Sigmoid colon (tissue), 7 donors: ENCODE measurements around the gene CDH7. TPM values are rescaled to one million over a fixed set of nuclear protein-coding genes. Genes with fewer than 3 reads are reported as not detected.

ENCODE experiments used
- DNase-seq: peaks from one replicate; pipeline ENCODE4 v3.0.0-alpha.2; 2019
- H3K27ac ChIP-seq, 4 donors: fragments of 200-600 bp; sonication (generic); one replicate each; pipeline ENCODE4 v1.5.1; 2016 to 2019; ENCODE audit warnings: mild to moderate bottlenecking in 1 of 4
- H3K27me3 ChIP-seq, 3 donors: fragments of 200-600 bp; sonication (generic); one replicate each; pipeline ENCODE4 v1.5.1; 2019; ENCODE audit warnings: mild to moderate bottlenecking in 1 of 3
- H3K36me3 ChIP-seq, 4 donors: fragments of 200-600 bp; sonication (generic); one replicate each; pipeline ENCODE4 v1.5.1; 2016 to 2019
- H3K4me1 ChIP-seq, 4 donors: fragments of 200-600 bp; sonication (generic); one replicate each; pipeline ENCODE4 v1.5.1; 2017 to 2019
- H3K4me3 ChIP-seq, 4 donors: fragments of 200-600 bp; sonication (generic); one replicate each; pipeline ENCODE4 v1.5.1; 2017 to 2019; ENCODE audit warnings: mild to moderate bottlenecking in 2 of 4, moderate library complexity in 1 of 4
- H3K9me3 ChIP-seq, 4 donors: fragments of 200-600 bp in 3 of 4; sonication (generic) in 3 of 4; one replicate each; pipeline versions ENCODE4 v1.5.1 to v1.6.1; 2013 to 2019
- CTCF ChIP-seq, 4 experiments: fragments of 450-650 bp in 3 of 4; fragments of 200-600 bp in 1 of 4; IDR thresholded peaks; one replicate each; pipeline ENCODE4 v1.5.1; 2016 to 2019; ENCODE audit warnings: antibody characterized with exemption in 4 of 4, mild to moderate bottlenecking in 3 of 4, moderate library complexity in 2 of 4
- EP300 ChIP-seq, 4 donors: sonication (generic); formaldehyde crosslinking; IDR thresholded peaks; one replicate each; pipeline ENCODE4 v1.6.1; 2017; ENCODE audit warnings: antibody characterized with exemption in 4 of 4
- POLR2A ChIP-seq, 2 donors: fragments of 450-650 bp; IDR thresholded peaks; one replicate each; pipeline ENCODE4 v1.6.1; 2016; ENCODE audit warnings: antibody characterized with exemption in 2 of 2, mild to moderate bottlenecking in 2 of 2, moderate library complexity in 2 of 2
- POLR2AphosphoS5 ChIP-seq, 4 donors: sonication (generic); formaldehyde crosslinking; IDR thresholded peaks; one replicate each; pipeline ENCODE4 v1.6.1; 2017; ENCODE audit warnings: antibody characterized with exemption in 4 of 4
- WGBS, 2 donors: extraction: QIAGEN DNeasy Blood & Tissue Kit; methylation state at CpG; one replicate each; pipeline ENCODE4 v1.1.7; 2013; 5-methylcytosine and 5-hydroxymethylcytosine counted together
- intact Hi-C: fragments of 100-400 bp; cut with DNase I; formaldehyde crosslinking; loops from one replicate; pipeline ENCODE4 v1.15.1; 2023
- polyA plus RNA-seq, 3 donors: library from polyadenylated mRNA; stranded (reverse); fragments of 200-250 nt; gene quantifications; one replicate each; pipeline ENCODE4 v1.2.3, GENCODE V29; 2013
- total RNA-seq, 4 donors: library from RNA; depleted of rRNA; stranded (reverse); fragments of >200 nt; gene quantifications; one replicate each; pipeline ENCODE4 v1.1.0, GENCODE V29; 2016
- donor health status: healthy with polysubstance abuse.
- donor health status: Bipolar disorder and iron deficiency.
- donor health status: healthy.

CDH7 gene
- total and polyA plus RNA-seq, 7 donors = 0.01 TPM; not detected in 6

- no peak for DNase-seq
- WGBS, 2 donors = 96 to 98% methylated on average over 3 of the region's 3 CpGs
- Histone ChIP-seq H3K4me1 (no peaks in the 10 kb centered on the region), H3K27ac (no peak overlapping the region), H3K27me3 (no peaks in the 10 kb centered on the region), H3K4me3 (no peak overlapping the region), H3K9me3 (no peaks in the 10 kb centered on the region), H3K36me3 (no peaks in the 10 kb centered on the region)
- TF ChIP-seq CTCF (IDR thresholded peaks at IDR 0.05) (no peak), POLR2AphosphoS5 (IDR thresholded peaks at IDR 0.05) (no peak), POLR2A (IDR thresholded peaks at IDR 0.05) (no peak), EP300 (IDR thresholded peaks at IDR 0.05) (no peak)
- intact Hi-C loops = no loop called here
Observed at GRCh38 chr18:65852273-65852672, 101.5 kb downstream of the CDH7 start.

- intact Hi-C loops = no loop called here
- Histone ChIP-seq H3K9me3 (no peaks in the 10 kb centered on the region), H3K27me3 (no peaks in the 10 kb centered on the region), H3K4me1 (no peaks in the 10 kb centered on the region), H3K27ac (no peak overlapping the region), H3K4me3 (no peak overlapping the region), H3K36me3 (no peaks in the 10 kb centered on the region)
- 13 to 40% methylated on average over 3 of the region's 3 CpGs for WGBS, 2 donors
- TF ChIP-seq CTCF (IDR thresholded peaks at IDR 0.05) (no peak), EP300 (IDR thresholded peaks at IDR 0.05) (no peak), POLR2AphosphoS5 (IDR thresholded peaks at IDR 0.05) (no peak), POLR2A (IDR thresholded peaks at IDR 0.05) (no peak)
- no peak for DNase-seq
Observed at GRCh38 chr18:65859075-65859474, 108.3 kb downstream of the CDH7 start.

GRCh38 chr18:65869527-65869926 is 118.7 kb downstream of the CDH7 start:
- no peak for DNase-seq
- Histone ChIP-seq H3K36me3 (no peaks in the 10 kb centered on the region), H3K27me3 (no peaks in the 10 kb centered on the region), H3K27ac (no peak overlapping the region), H3K9me3 (no peaks in the 10 kb centered on the region), H3K4me3 (no peak overlapping the region), H3K4me1 (no peaks in the 10 kb centered on the region)
- intact Hi-C loops = no loop called here
- WGBS, 2 donors = 27 to 74% methylated on average over 3 of the region's 3 CpGs
- TF ChIP-seq EP300 (IDR thresholded peaks at IDR 0.05) = no peak
- TF ChIP-seq POLR2A (IDR thresholded peaks at IDR 0.05) = no peak
- TF ChIP-seq CTCF (IDR thresholded peaks at IDR 0.05) = no peak
- no peak for TF ChIP-seq POLR2AphosphoS5 (IDR thresholded peaks at IDR 0.05)

GRCh38 chr18:65876310-65876709 is 125.5 kb downstream of the CDH7 start:
- H3K36me3 ChIP-seq = no peaks in the 10 kb centered on the region
- intact Hi-C loops = no loop called here
- no peak overlapping the region for H3K27ac ChIP-seq
- no peak for TF ChIP-seq POLR2AphosphoS5 (IDR thresholded peaks at IDR 0.05)
- no peak for TF ChIP-seq EP300 (IDR thresholded peaks at IDR 0.05)
- TF ChIP-seq POLR2A (IDR thresholded peaks at IDR 0.05) = no peak
- TF ChIP-seq CTCF (IDR thresholded peaks at IDR 0.05) = no peak
- H3K4me1 ChIP-seq = no peaks in the 10 kb centered on the region
- 71 to 74% methylated on average over 3 of the region's 3 CpGs for WGBS, 2 donors
- H3K9me3 ChIP-seq = no peaks in the 10 kb centered on the region
- no peak for DNase-seq
- H3K27me3 ChIP-seq = no peaks in the 10 kb centered on the region
- no peak overlapping the region for H3K4me3 ChIP-seq

GRCh38 chr18:65897292-65897691 is 146.5 kb downstream of the CDH7 start:
- Histone ChIP-seq H3K27me3 (no peaks in the 10 kb centered on the region), H3K27ac (no peak overlapping the region), H3K36me3 (no peaks in the 10 kb centered on the region), H3K4me3 (no peak overlapping the region), H3K9me3 (no peaks in the 10 kb centered on the region), H3K4me1 (no peaks in the 10 kb centered on the region)
- intact Hi-C loops = no loop called here
- WGBS, 2 donors = 89 to 95% methylated on average over 3 of the region's 3 CpGs
- DNase-seq = no peak
- TF ChIP-seq EP300 (IDR thresholded peaks at IDR 0.05) (no peak), CTCF (IDR thresholded peaks at IDR 0.05) (no peak), POLR2A (IDR thresholded peaks at IDR 0.05) (no peak), POLR2AphosphoS5 (IDR thresholded peaks at IDR 0.05) (no peak)
